Measurements from ENCODE around the gene SMIM44. TPM values are rescaled to one million over a fixed set of nuclear protein-coding genes. Genes with fewer than 3 reads are reported as not detected.
"Not testable (repeated sequence)": the region's sequence is repeated elsewhere in the genome, so short reads cannot be mapped to it uniquely, and the experiment has no call there.

Gene SMIM44
- total and polyA plus RNA-seq, 2 donors (not counting 1 experiment from before 2014, with no cell fraction given): not detected

DNA sequence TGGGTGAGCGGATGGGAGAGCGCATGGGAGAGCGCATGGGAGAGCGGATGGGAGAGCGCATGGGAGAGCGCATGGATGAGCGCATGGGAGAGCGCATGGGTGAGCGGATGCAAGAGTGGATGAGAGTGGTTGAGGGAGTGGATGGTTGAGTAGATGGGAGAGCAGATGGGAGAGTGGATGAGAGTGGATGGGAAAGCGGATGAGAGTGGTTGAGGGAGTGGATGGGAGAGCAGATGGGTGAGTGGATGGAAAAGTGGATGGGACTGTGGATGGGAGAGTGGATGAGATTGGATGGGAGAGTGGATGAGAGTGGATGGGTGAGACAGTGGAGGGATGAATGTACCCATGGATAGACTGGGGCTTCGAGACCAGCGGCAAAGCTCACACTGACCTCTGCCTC, 47.1 kb upstream of the SMIM44 start:
- ChIA-PET CTCF (no interaction called here), POLR2A (no interaction called here)
- Histone ChIP-seq H3K4me1 (ENCODE audit: control insufficient read depth in 2 of 2, insufficient read depth in 2 of 2, low read length in 2 of 2) (no peaks in the 10 kb centered on the region), H3K27me3 (replicated peaks in 1 of 4; ENCODE audit: control extremely low read depth in 1 of 4, control insufficient read depth in 3 of 4, insufficient read depth in 4 of 4, low read length in 3 of 4) (no peaks in the 10 kb centered on the region), H3K36me3 (replicated peaks in 1 of 2; ENCODE audit: control extremely low read depth in 1 of 2, control insufficient read depth in 1 of 2, extremely low read depth in 1 of 2, insufficient read depth in 2 of 2, low read length in 1 of 2) (peaks cover 0 to 69% of the 10 kb centered on the region in 2 experiments), H3K79me2 (ENCODE audit: control insufficient read depth, insufficient read depth, low read length) (peaks cover 15% of the 10 kb centered on the region), H3K9ac (ENCODE audit: low read length) (no peak overlapping the region), H3K4me3 (ENCODE audit: control extremely low read depth in 1 of 5, extremely low read depth in 1 of 5, insufficient read depth in 1 of 5, low read depth in 2 of 5, low read length in 4 of 5) (no peak overlapping the region), H4K20me1 (ENCODE audit: control insufficient read depth, insufficient read depth, low read length, poor library complexity, severe bottlenecking) (peaks cover 40% of the 10 kb centered on the region), H3K9me3 (ENCODE audit: control extremely low read depth in 1 of 3, control insufficient read depth in 2 of 3, insufficient read depth in 1 of 3, low read length in 2 of 3) (no peaks in the 10 kb centered on the region), H3K4me2 (replicated peaks; ENCODE audit: low read depth, low read length, poor library complexity, severe bottlenecking) (no peak overlapping the region), H2AFZ (ENCODE audit: insufficient read depth, low read depth, low read length, poor library complexity, severe bottlenecking) (no peak overlapping the region), H3K27ac (ENCODE audit: low read length in 2 of 2) (no peak overlapping the region)
- DNase-seq (no peak), ATAC-seq (ENCODE audit: low read depth) (no peak)
- no peak overlapping the region for H3K4me3 Mint-ChIP-seq
- WGBS (ENCODE audit: insufficient coverage): over 99% methylated on average over 12 of the region's 12 CpGs
- no peaks in the 10 kb centered on the region for H3K4me1 Mint-ChIP-seq
- TF ChIP-seq, protein P1, sequence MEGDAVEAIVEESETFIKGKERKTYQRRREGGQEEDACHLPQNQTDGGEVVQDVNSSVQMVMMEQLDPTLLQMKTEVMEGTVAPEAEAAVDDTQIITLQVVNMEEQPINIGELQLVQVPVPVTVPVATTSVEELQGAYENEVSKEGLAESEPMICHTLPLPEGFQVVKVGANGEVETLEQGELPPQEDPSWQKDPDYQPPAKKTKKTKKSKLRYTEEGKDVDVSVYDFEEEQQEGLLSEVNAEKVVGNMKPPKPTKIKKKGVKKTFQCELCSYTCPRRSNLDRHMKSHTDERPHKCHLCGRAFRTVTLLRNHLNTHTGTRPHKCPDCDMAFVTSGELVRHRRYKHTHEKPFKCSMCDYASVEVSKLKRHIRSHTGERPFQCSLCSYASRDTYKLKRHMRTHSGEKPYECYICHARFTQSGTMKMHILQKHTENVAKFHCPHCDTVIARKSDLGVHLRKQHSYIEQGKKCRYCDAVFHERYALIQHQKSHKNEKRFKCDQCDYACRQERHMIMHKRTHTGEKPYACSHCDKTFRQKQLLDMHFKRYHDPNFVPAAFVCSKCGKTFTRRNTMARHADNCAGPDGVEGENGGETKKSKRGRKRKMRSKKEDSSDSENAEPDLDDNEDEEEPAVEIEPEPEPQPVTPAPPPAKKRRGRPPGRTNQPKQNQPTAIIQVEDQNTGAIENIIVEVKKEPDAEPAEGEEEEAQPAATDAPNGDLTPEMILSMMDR (IDR thresholded peaks at IDR 0.05): no peak
- TF ChIP-seq EZH2 (IDR thresholded peaks at IDR 0.05; ENCODE audit: borderline replicate concordance, insufficient read depth, low read depth, low read length, poor library complexity, severe bottlenecking): no peak
- intact Hi-C loops (cut with micrococcal nuclease): no loop called here
- H3K9me3 Mint-ChIP-seq (ENCODE audit: insufficient read depth): no peaks in the 10 kb centered on the region
- no peak overlapping the region for H3K27ac Mint-ChIP-seq
- H3K27me3 Mint-ChIP-seq: no peaks in the 10 kb centered on the region

DNA sequence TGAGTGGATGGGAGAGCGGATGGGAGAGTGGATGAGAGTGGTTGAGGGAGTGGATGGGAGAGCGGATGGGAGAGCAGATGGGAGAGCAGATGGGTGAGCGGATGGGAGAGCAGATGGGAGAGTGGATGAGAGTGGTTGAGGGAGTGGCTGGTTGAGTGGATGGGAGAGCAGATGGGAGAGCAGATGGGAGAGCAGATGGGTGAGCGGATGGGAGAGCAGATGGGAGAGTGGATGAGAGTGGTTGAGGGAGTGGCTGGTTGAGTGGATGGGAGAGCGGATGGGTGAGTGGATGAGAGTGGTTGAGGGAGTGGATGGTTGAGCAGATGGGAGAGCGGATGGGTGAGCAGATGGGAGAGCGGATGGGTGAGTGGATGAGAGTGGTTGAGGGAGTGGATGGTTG, 46.1 kb upstream of the SMIM44 start:
- H3K9ac ChIP-seq (ENCODE audit: low read length); DNase-seq; H3K27ac Mint-ChIP-seq; H3K27me3 ChIP-seq (replicated peaks in 1 of 4; ENCODE audit: control extremely low read depth in 1 of 4, control insufficient read depth in 3 of 4, insufficient read depth in 4 of 4, low read length in 3 of 4); H3K4me2 ChIP-seq (replicated peaks; ENCODE audit: low read depth, low read length, poor library complexity, severe bottlenecking); CTCF ChIA-PET; POLR2A ChIA-PET; H3K9me3 ChIP-seq (ENCODE audit: control extremely low read depth in 1 of 3, control insufficient read depth in 2 of 3, insufficient read depth in 1 of 3, low read length in 2 of 3); H3K27me3 Mint-ChIP-seq; H2AFZ ChIP-seq (ENCODE audit: insufficient read depth, low read depth, low read length, poor library complexity, severe bottlenecking); H3K9me3 Mint-ChIP-seq (ENCODE audit: insufficient read depth); intact Hi-C loops (cut with micrococcal nuclease); H3K4me3 Mint-ChIP-seq; H3K4me1 ChIP-seq (ENCODE audit: control insufficient read depth in 2 of 2, insufficient read depth in 2 of 2, low read length in 2 of 2); H3K27ac ChIP-seq (ENCODE audit: low read length in 2 of 2); H3K4me1 Mint-ChIP-seq; H3K4me3 ChIP-seq (ENCODE audit: control extremely low read depth in 1 of 5, extremely low read depth in 1 of 5, insufficient read depth in 1 of 5, low read depth in 2 of 5, low read length in 4 of 5); ATAC-seq (ENCODE audit: low read depth): not testable (repeated sequence)
- Histone ChIP-seq H4K20me1 (ENCODE audit: control insufficient read depth, insufficient read depth, low read length, poor library complexity, severe bottlenecking) (peaks cover 46% of the 10 kb centered on the region), H3K36me3 (replicated peaks in 1 of 2; ENCODE audit: control extremely low read depth in 1 of 2, control insufficient read depth in 1 of 2, extremely low read depth in 1 of 2, insufficient read depth in 2 of 2, low read length in 1 of 2) (peaks cover 0 to 69% of the 10 kb centered on the region in 2 experiments), H3K79me2 (ENCODE audit: control insufficient read depth, insufficient read depth, low read length) (peaks cover 22% of the 10 kb centered on the region)
- WGBS (ENCODE audit: insufficient coverage): 100% methylated on average over 7 of the region's 7 CpGs

Data from B cell (primary cell).